PC-3 (cell line): ENCODE results near the gene GPD2.

Experiments used
- EZH2 ChIP-seq: fragments of 300-600 bp; sonication (generic); IDR thresholded peaks from one replicate; pipeline ENCODE4 v1.6.1; 2017; ENCODE audit warnings: antibody characterized with exemption, mild to moderate bottlenecking, low read length; ENCODE audit not compliant: unreplicated experiment
- TF ChIP-seq, protein P1 (sequence below): fragments of 300-600 bp; sonication (generic); conservative IDR thresholded peaks from 2 replicates; pipeline ENCODE4 v1.5.1; 2017; ENCODE audit warnings: antibody characterized with exemption, low read depth, mild to moderate bottlenecking, low read length

DNA sequence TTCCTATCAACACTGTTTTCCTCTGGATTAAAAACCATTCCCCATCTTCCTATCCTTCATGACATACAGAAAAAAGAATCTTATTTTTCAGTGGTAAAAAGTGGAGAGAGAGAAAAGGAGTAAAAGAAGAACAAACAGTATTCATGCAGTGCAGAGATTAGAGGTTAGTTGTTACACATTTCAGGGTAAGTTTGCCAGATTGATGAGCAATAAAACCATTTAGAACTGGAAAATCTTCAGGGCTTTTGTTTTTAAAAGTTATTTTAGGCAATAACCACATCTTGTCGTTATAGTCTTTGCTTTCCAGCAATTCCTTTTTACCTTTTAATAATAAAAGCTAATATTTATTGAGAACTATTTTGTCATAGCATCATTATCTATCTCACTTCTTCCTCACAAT is 104.5 kb downstream of the GPD2 start:
- TF ChIP-seq, protein P1, sequence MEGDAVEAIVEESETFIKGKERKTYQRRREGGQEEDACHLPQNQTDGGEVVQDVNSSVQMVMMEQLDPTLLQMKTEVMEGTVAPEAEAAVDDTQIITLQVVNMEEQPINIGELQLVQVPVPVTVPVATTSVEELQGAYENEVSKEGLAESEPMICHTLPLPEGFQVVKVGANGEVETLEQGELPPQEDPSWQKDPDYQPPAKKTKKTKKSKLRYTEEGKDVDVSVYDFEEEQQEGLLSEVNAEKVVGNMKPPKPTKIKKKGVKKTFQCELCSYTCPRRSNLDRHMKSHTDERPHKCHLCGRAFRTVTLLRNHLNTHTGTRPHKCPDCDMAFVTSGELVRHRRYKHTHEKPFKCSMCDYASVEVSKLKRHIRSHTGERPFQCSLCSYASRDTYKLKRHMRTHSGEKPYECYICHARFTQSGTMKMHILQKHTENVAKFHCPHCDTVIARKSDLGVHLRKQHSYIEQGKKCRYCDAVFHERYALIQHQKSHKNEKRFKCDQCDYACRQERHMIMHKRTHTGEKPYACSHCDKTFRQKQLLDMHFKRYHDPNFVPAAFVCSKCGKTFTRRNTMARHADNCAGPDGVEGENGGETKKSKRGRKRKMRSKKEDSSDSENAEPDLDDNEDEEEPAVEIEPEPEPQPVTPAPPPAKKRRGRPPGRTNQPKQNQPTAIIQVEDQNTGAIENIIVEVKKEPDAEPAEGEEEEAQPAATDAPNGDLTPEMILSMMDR, result no peak
- TF ChIP-seq EZH2, result no peak
